GM18867 (cell line): ENCODE results near the gene DCXR.

Source experiments
- ATAC-seq: cut with Tn5 transposase; IDR thresholded peaks from one replicate; pipeline ENCODE4 v1.9.1; 2021; ENCODE audit warnings: mild to moderate bottlenecking, moderate library complexity; ENCODE audit not compliant: unreplicated experiment

The DCXR gene

GRCh38 chr17:82013772-82014321 is 23.6 kb downstream of the DCXR start:
- no peak for ATAC-seq

DNA sequence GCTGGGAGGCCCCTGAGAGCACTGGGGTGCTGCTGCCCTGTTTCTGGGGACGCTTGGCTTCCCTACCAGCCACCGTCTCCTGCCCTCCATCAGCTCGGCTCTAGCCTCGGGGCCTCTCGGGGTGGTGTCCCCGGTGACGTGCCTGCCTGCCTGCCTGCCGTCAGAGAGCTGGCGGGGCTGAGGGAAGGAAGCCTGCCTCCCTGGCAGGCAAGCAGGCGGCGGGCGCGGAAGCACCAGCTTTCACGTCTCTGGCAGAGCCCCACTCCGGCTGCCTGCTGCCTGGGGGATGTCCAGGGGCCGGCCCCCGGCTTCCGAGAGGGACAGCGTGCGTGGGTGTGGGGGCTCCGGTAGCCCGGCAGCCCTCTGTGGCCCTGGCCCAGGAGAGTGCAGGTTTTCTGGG is 24.2 kb downstream of the DCXR start:
- ATAC-seq = no peak

DNA sequence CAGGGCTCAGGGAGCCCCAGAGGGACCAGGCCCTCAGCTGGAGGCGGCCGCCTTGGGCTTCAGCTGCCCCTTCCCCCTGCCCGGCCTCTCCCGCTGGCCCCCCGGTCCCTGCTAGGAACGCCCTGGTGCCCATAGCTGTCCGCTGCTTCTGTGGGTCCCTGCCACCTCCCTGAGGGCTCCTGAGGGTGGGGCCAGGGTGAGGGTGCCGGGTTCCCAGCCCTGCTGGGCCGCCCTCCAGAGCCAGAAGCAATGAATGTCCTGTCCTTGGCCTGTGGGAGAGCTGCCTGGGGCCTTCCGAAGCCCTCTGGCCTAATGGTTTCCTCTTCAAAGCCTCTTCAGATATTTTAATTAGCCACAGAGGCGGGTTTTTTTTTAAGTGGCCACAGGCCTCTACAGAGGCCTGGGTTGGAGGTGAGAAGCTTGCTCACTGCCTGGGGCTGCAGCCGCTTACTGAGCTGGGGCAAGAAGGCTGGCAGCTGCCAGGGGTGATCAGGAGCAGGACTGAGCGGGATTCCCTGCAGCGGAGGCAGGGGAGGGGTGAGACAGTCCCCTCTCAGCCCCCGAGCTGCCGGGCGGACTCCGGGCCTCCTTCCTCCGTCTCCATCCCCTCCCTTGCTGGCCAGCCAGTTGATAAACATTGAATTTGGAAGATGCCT is 24.7 kb downstream of the DCXR start:
- no peak for ATAC-seq

GRCh38 chr17:82012261-82012639 is 25.2 kb downstream of the DCXR start:
- no peak for ATAC-seq

GRCh38 chr17:82011617-82012187 is 25.8 kb downstream of the DCXR start:
- ATAC-seq = no peak

DNA sequence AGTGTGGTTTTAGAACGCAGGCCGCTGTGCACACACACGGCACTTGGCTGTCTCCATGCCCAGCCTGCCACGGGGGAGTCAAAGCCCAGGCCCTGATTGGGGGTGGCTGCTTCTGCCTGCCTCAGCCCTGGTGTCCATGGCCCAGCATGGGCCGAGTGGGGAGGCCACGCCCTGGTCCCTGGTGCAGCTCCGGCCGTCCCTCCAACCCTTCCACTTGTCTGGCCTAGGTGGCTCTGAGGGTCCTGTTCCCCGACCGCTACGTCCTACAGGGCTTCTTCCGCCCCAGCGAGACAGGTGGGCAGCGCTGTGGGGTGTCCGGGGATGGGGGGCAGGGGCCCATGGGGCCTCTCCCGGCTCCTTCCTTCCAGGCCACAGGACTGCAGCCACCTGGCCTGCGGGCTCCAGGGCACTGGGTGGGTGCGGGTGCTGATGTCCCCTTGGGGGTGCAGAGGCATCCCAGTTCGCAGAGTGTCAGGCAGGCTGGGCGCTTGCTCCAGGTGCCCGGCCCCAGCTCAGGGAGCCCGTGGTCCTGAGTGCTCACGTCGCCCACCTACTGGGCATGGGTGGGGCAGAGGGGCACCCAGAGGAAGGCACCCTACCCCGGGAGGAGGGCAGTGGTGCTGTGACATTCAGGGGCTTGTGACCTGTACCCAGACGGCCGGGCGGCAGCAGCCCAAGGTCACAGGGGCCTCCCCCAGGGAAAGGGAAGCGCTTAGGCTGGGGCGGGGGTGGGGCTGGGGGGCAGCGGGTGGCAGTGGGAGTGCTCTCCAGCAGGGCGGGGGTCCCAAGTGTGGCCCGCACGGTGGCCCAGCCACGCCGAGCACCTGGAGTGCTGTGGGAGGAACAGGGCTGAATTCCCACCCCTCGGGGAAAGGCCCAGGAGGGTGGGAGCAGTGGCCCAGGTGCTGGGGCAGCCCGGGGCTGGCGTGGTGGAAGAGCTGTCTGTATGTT is 26.6 kb downstream of the DCXR start:
- no peak for ATAC-seq

GRCh38 chr17:82009413-82009812 is 28.1 kb downstream of the DCXR start:
- no peak for ATAC-seq

GRCh38 chr17:82008941-82009405 is 28.5 kb downstream of the DCXR start:
- no peak for ATAC-seq

GRCh38 chr17:82008258-82008940 is 29.1 kb downstream of the DCXR start:
- ATAC-seq = no peak

- no peak for ATAC-seq
Measured at GRCh38 chr17:82007495-82008257, 29.8 kb downstream of the DCXR start.

- ATAC-seq = no peak
Measured at GRCh38 chr17:82007228-82007494, 30.3 kb downstream of the DCXR start.

GRCh38 chr17:82006468-82007227 is 30.8 kb downstream of the DCXR start:
- ATAC-seq = no peak

- ATAC-seq = no peak
Measured at GRCh38 chr17:82005701-82006348, 31.7 kb downstream of the DCXR start.

GRCh38 chr17:82004517-82005455 is 32.7 kb downstream of the DCXR start:
- ATAC-seq = no peak

GRCh38 chr17:82003411-82004381 is 33.8 kb downstream of the DCXR start:
- ATAC-seq = no peak

DNA sequence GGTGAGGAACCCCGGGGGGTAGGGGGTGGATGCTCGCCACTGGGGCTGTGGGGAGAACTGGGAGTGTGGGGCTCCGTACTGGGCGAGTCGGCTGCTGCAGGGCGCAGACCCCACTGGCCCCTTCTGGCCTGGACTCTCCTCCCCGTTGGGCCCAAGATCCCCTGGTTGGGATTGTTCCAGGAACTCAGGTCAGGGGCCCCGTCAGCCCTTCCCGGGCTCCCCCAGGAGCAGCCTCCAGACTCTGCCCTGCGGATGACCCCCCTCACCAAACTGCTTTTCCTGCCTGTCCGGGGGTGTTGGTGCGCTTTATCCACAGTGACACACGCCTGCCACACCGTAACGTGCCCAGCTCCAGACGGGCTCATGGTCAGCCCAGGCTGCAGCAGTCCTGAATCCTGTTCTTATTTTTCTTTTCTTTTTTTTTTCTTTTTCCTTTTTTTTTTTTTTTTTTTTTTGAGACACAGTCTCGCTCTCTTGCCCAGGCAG is 35.9 kb downstream of the DCXR start:
- no peak for ATAC-seq
